GM12875 (cell line): ENCODE data around the gene GABARAP.
A peak's percentile ranks its signal among the peaks of the same experiment; 100 is the strongest.

Experiments
- H3K4me3 ChIP-seq: one replicate; pipeline ENCODE4 v1.5.1; 2011; ENCODE audit warnings: low read depth, low read length, control low read depth
- CTCF ChIP-seq: IDR thresholded peaks from 2 replicates; pipeline ENCODE4 v1.5.1; 2011; ENCODE audit warnings: low read depth, mild to moderate bottlenecking, control low read depth, inconsistent platforms, low read length, moderate library complexity, borderline replicate concordance; ENCODE audit not compliant: insufficient read depth

The GABARAP gene

GRCh38 chr17:7208027-7208571 is 34.1 kb downstream of the GABARAP start:
- no peak overlapping the region for H3K4me3 ChIP-seq

GRCh38 chr17:7207120-7208001 is 34.9 kb downstream of the GABARAP start:
- no peak overlapping the region for H3K4me3 ChIP-seq

More at GRCh38 chr17:7208027-7208571, 34.1 kb downstream of the GABARAP start:
- TF ChIP-seq CTCF: no peak

GRCh38 chr17:7205561-7205960 is 36.7 kb downstream of the GABARAP start:
- no peak for TF ChIP-seq CTCF

More at GRCh38 chr17:7207120-7208001, 34.9 kb downstream of the GABARAP start:
- no peak for TF ChIP-seq CTCF

GRCh38 chr17:7204828-7205461 is 37.3 kb downstream of the GABARAP start:
- peak overlapping the region; percentile 64 for H3K4me3 ChIP-seq
- no peak for TF ChIP-seq CTCF

More at GRCh38 chr17:7205561-7205960, 36.7 kb downstream of the GABARAP start:
- peak overlapping the region; percentile 64 for H3K4me3 ChIP-seq

GRCh38 chr17:7204336-7204735 is 37.9 kb downstream of the GABARAP start:
- TF ChIP-seq CTCF: no peak
- H3K4me3 ChIP-seq: peak overlapping the region; percentile 64

GRCh38 chr17:7203391-7203790 is 38.9 kb downstream of the GABARAP start:
- TF ChIP-seq CTCF: no peak
- H3K4me3 ChIP-seq: no peak overlapping the region
